HL-60 (cell line): ENCODE measurements around the gene NR5A2.

Source experiments
- CTCF ChIP-seq: IDR thresholded peaks from one replicate; pipeline ENCODE4 v1.5.1; 2011; ENCODE audit warnings: low read length, control low read depth, inconsistent platforms; ENCODE audit not compliant: insufficient read depth
- GABPA ChIP-seq: IDR thresholded peaks from 2 replicates; pipeline ENCODE4 v1.6.1; 2012; ENCODE audit warnings: low read depth
- POLR2AphosphoS5 ChIP-seq: IDR thresholded peaks from 2 replicates; pipeline ENCODE4 v1.6.1; 2012; ENCODE audit warnings: low read depth
- TF ChIP-seq, protein P1 (sequence below): IDR thresholded peaks from 2 replicates; pipeline ENCODE4 v1.6.1; 2012; ENCODE audit warnings: low read depth; ENCODE audit not compliant: insufficient replicate concordance

- TF ChIP-seq CTCF (no peak), POLR2AphosphoS5 (no peak), GABPA (no peak)
- TF ChIP-seq, protein P1, sequence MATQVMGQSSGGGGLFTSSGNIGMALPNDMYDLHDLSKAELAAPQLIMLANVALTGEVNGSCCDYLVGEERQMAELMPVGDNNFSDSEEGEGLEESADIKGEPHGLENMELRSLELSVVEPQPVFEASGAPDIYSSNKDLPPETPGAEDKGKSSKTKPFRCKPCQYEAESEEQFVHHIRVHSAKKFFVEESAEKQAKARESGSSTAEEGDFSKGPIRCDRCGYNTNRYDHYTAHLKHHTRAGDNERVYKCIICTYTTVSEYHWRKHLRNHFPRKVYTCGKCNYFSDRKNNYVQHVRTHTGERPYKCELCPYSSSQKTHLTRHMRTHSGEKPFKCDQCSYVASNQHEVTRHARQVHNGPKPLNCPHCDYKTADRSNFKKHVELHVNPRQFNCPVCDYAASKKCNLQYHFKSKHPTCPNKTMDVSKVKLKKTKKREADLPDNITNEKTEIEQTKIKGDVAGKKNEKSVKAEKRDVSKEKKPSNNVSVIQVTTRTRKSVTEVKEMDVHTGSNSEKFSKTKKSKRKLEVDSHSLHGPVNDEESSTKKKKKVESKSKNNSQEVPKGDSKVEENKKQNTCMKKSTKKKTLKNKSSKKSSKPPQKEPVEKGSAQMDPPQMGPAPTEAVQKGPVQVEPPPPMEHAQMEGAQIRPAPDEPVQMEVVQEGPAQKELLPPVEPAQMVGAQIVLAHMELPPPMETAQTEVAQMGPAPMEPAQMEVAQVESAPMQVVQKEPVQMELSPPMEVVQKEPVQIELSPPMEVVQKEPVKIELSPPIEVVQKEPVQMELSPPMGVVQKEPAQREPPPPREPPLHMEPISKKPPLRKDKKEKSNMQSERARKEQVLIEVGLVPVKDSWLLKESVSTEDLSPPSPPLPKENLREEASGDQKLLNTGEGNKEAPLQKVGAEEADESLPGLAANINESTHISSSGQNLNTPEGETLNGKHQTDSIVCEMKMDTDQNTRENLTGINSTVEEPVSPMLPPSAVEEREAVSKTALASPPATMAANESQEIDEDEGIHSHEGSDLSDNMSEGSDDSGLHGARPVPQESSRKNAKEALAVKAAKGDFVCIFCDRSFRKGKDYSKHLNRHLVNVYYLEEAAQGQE, result no peak
These were observed 91.4 kb downstream of the NR5A2 start for GRCh38 chr1:200118779-200119505.
